ENCODE results near the gene CKAP4.

Gene CKAP4

GRCh38 chr12:106213662-106214061 is 34.2 kb downstream of the CKAP4 start:
- DNase-seq (ENCODE audit: extremely low read depth, low read depth), result no peak
- no peak for TF ChIP-seq CTCF (IDR thresholded peaks at IDR 0.05; ENCODE audit: low read depth, low read length)

GRCh38 chr12:106211973-106212372 is 35.8 kb downstream of the CKAP4 start:
- DNase-seq (ENCODE audit: extremely low read depth, low read depth), result no peak
- no peak for TF ChIP-seq CTCF (IDR thresholded peaks at IDR 0.05; ENCODE audit: low read depth, low read length)

GRCh38 chr12:106205208-106206069 is 42.4 kb downstream of the CKAP4 start:
- no peak for DNase-seq (ENCODE audit: extremely low read depth, low read depth)
- TF ChIP-seq CTCF (IDR thresholded peaks at IDR 0.05; ENCODE audit: low read depth, low read length), result no peak; the same call in 1 of the 2 replicates

- no peak for TF ChIP-seq CTCF (IDR thresholded peaks at IDR 0.05; ENCODE audit: low read depth, low read length)
- no peak for DNase-seq (ENCODE audit: extremely low read depth, low read depth)
Measured at GRCh38 chr12:106204312-106204711, 43.5 kb downstream of the CKAP4 start.

- no peak for DNase-seq (ENCODE audit: extremely low read depth, low read depth)
- TF ChIP-seq CTCF (IDR thresholded peaks at IDR 0.05; ENCODE audit: low read depth, low read length), result no peak; the same call in 1 of the 2 replicates
Measured at GRCh38 chr12:106197906-106198623, 49.8 kb downstream of the CKAP4 start.

GRCh38 chr12:106195621-106196027 is 52.2 kb downstream of the CKAP4 start:
- TF ChIP-seq CTCF (IDR thresholded peaks at IDR 0.05; ENCODE audit: low read depth, low read length), result no peak
- peak; percentile 95 for DNase-seq (ENCODE audit: extremely low read depth, low read depth)

GRCh38 chr12:106194351-106194750 is 53.5 kb downstream of the CKAP4 start:
- no peak for DNase-seq (ENCODE audit: extremely low read depth, low read depth)
- TF ChIP-seq CTCF (IDR thresholded peaks at IDR 0.05; ENCODE audit: low read depth, low read length), result no peak
